Stimulated activated naive B cell treated with anti-CD40 and anti-IgM and Interleukin-4, amounts not matched to agents 10 μg/mL and 1 μg/mL and 100 μg/mL, for 72 hours (primary cell): ENCODE results near the gene DMBT1.

Experiments
- ATAC-seq, 2 donors: fragments of 150-1000 bp; cut with Tn5 transposase; replicated peaks; 2 replicates each; pipeline ENCODE4 v1.10.0; 2021; ENCODE audit warnings: moderate library complexity in 1 of 2
- DNase-seq: peaks from one replicate; pipeline ENCODE4 v3.0.0; 2021
- H3K27ac Mint-ChIP-seq: one replicate; pipeline ENCODE4 v1.8.0; 2022; ENCODE audit warnings: mild to moderate bottlenecking, mixed read lengths
- H3K27me3 Mint-ChIP-seq, 2 donors: one replicate each; pipeline ENCODE4 v1.8.0; 2022; ENCODE audit warnings: mixed read lengths in 2 of 2
- H3K36me3 Mint-ChIP-seq, 2 donors: one replicate each; pipeline ENCODE4 v1.8.0; 2022; ENCODE audit warnings: mixed read lengths in 2 of 2, mild to moderate bottlenecking in 1 of 2
- H3K4me1 Mint-ChIP-seq, 2 donors: one replicate each; pipeline ENCODE4 v1.8.0; 2022; ENCODE audit warnings: mixed read lengths in 2 of 2, mild to moderate bottlenecking in 1 of 2
- H3K4me3 Mint-ChIP-seq, 2 donors: one replicate each; pipeline ENCODE4 v1.8.0; 2022; ENCODE audit warnings: mild to moderate bottlenecking in 2 of 2, mixed read lengths in 2 of 2, moderate library complexity in 1 of 2
- H3K9me3 Mint-ChIP-seq, 2 donors: one replicate each; pipeline ENCODE4 v1.8.0; 2022; ENCODE audit warnings: mixed read lengths in 2 of 2, mild to moderate bottlenecking in 1 of 2

Gene DMBT1

GRCh38 chr10:122673269-122673668 is 112.7 kb downstream of the DMBT1 start:
- no peaks in the 10 kb centered on the region for H3K4me1 Mint-ChIP-seq
- H3K27me3 Mint-ChIP-seq: peaks cover 8 to 13% of the 10 kb centered on the region in 2 donors
- H3K4me3 Mint-ChIP-seq: no peak overlapping the region
- ATAC-seq (no peak), DNase-seq (no peak)
- H3K36me3 Mint-ChIP-seq: no peaks in the 10 kb centered on the region
- H3K27ac Mint-ChIP-seq: no peak overlapping the region
- H3K9me3 Mint-ChIP-seq: no peaks in the 10 kb centered on the region

- Mint-ChIP-seq H3K27me3 (peaks cover 13 to 17% of the 10 kb centered on the region in 2 donors), H3K4me1 (no peaks in the 10 kb centered on the region), H3K36me3 (no peaks in the 10 kb centered on the region), H3K27ac (no peak overlapping the region), H3K4me3 (no peak overlapping the region), H3K9me3 (no peaks in the 10 kb centered on the region)
- DNase-seq (no peak), ATAC-seq (no peak)
Observed at GRCh38 chr10:122673731-122674130, 113.2 kb downstream of the DMBT1 start.

- Mint-ChIP-seq H3K27ac (no peak overlapping the region), H3K9me3 (no peaks in the 10 kb centered on the region), H3K4me1 (no peaks in the 10 kb centered on the region), H3K4me3 (no peak overlapping the region), H3K36me3 (no peaks in the 10 kb centered on the region), H3K27me3 (peaks cover 13 to 18% of the 10 kb centered on the region in 2 donors)
- ATAC-seq: no peak
- no peak for DNase-seq
Observed at GRCh38 chr10:122674781-122675180, 114.2 kb downstream of the DMBT1 start.

- DNase-seq (no peak), ATAC-seq (no peak)
- Mint-ChIP-seq H3K27ac (no peak overlapping the region), H3K9me3 (no peaks in the 10 kb centered on the region), H3K4me1 (no peaks in the 10 kb centered on the region), H3K36me3 (no peaks in the 10 kb centered on the region), H3K27me3 (peaks cover 13 to 18% of the 10 kb centered on the region in 2 donors), H3K4me3 (no peak overlapping the region)
Observed at GRCh38 chr10:122675278-122675677, 114.7 kb downstream of the DMBT1 start.

- Mint-ChIP-seq H3K4me1 (no peaks in the 10 kb centered on the region), H3K36me3 (no peaks in the 10 kb centered on the region), H3K27me3 (peaks cover 13 to 21% of the 10 kb centered on the region in 2 donors), H3K27ac (no peak overlapping the region), H3K4me3 (no peak overlapping the region), H3K9me3 (no peaks in the 10 kb centered on the region)
- DNase-seq (no peak), ATAC-seq (no peak)
Observed at GRCh38 chr10:122678266-122678665, 117.7 kb downstream of the DMBT1 start.

GRCh38 chr10:122682522-122682921 is 122.0 kb downstream of the DMBT1 start:
- H3K27me3 Mint-ChIP-seq: peaks cover 14 to 31% of the 10 kb centered on the region in 2 donors
- no peaks in the 10 kb centered on the region for H3K4me1 Mint-ChIP-seq
- ATAC-seq (no peak), DNase-seq (no peak)
- no peak overlapping the region for H3K4me3 Mint-ChIP-seq
- peaks cover 0 to 1% of the 10 kb centered on the region in 2 donors for H3K36me3 Mint-ChIP-seq
- H3K9me3 Mint-ChIP-seq: peaks cover 0 to 3% of the 10 kb centered on the region in 2 donors
- H3K27ac Mint-ChIP-seq: no peak overlapping the region

- Mint-ChIP-seq H3K4me1 (no peaks in the 10 kb centered on the region), H3K4me3 (no peak overlapping the region), H3K9me3 (peaks cover 0 to 3% of the 10 kb centered on the region in 2 donors), H3K36me3 (peaks cover 0 to 1% of the 10 kb centered on the region in 2 donors), H3K27me3 (peaks cover 18 to 33% of the 10 kb centered on the region in 2 donors), H3K27ac (no peak overlapping the region)
- DNase-seq (no peak), ATAC-seq (no peak)
Observed at GRCh38 chr10:122688293-122688989, 127.9 kb downstream of the DMBT1 start.

- H3K36me3 Mint-ChIP-seq: peaks cover 0 to 1% of the 10 kb centered on the region in 2 donors
- peaks cover 15 to 31% of the 10 kb centered on the region in 2 donors for H3K27me3 Mint-ChIP-seq
- no peak overlapping the region for H3K4me3 Mint-ChIP-seq
- H3K4me1 Mint-ChIP-seq: no peaks in the 10 kb centered on the region
- DNase-seq: no peak
- peaks cover 0 to 3% of the 10 kb centered on the region in 2 donors for H3K9me3 Mint-ChIP-seq
- no peak overlapping the region for H3K27ac Mint-ChIP-seq
- ATAC-seq: no peak
Observed at GRCh38 chr10:122689146-122689820, 128.7 kb downstream of the DMBT1 start.

- Mint-ChIP-seq H3K27ac (no peak overlapping the region), H3K4me1 (no peaks in the 10 kb centered on the region), H3K27me3 (peaks cover 10 to 20% of the 10 kb centered on the region in 2 donors), H3K4me3 (no peak overlapping the region), H3K9me3 (no peaks in the 10 kb centered on the region), H3K36me3 (no peaks in the 10 kb centered on the region)
- no peak for DNase-seq
- ATAC-seq: no peak
Observed at GRCh38 chr10:122692744-122693143, 132.2 kb downstream of the DMBT1 start.
